CD4-positive, alpha-beta T cell treated with Interleukin-10 for 1 hour (primary cell): ENCODE measurements around the gene HBP1.
"Not testable (repeated sequence)": the region's sequence is repeated elsewhere in the genome, so short reads cannot be mapped to it uniquely, and the experiment has no call there.

Source experiments
- DNase-seq: peaks from one replicate; pipeline ENCODE4 v3.0.0-alpha.2; 2020

HBP1 gene

GRCh38 chr7:107232568-107233090, 63.8 kb downstream of the HBP1 start:
- DNase-seq = no peak

DNA sequence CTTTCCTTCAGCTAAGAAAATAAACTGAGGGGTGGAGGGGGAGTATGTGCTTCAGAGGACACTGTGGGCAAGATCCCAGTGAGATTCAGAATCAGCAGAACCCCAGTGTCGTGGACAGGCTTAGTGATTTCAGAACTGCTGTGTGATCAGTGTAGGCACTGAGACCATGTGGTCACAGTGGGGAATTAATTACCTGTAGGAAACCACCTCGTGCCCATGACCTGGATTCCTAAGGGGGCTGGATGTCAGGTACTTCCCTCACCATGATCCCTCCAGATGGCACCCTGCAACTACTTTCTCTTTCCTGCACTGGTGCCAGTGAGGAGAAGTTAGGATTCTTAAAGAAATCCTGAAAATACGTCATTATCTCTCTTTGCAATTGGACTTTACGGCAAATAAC, 64.4 kb downstream of the HBP1 start:
- DNase-seq = no peak

GRCh38 chr7:107233981-107234380, 65.2 kb downstream of the HBP1 start:
- no peak for DNase-seq

- DNase-seq = no peak
These were observed 65.6 kb downstream of the HBP1 start for GRCh38 chr7:107234436-107234835.

DNA sequence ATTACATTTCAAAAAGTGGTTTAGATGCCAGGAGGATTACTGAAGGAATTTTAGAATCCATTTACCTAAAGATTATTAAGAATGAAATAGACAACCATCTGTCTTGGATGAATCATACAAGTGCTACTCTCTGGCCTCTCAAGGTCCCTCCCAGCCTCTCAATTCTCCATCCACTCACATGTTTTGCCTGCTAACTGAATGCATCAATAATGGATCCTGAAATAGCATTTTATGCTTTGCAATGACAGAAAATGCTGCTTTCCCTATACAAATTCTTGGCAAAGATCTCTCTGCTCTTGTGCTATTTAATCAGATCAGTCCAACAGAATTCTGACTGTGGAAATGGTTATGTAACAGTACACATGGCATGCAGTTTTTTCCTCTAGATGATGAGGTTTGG, 68.1 kb downstream of the HBP1 start:
- no peak for DNase-seq

DNA sequence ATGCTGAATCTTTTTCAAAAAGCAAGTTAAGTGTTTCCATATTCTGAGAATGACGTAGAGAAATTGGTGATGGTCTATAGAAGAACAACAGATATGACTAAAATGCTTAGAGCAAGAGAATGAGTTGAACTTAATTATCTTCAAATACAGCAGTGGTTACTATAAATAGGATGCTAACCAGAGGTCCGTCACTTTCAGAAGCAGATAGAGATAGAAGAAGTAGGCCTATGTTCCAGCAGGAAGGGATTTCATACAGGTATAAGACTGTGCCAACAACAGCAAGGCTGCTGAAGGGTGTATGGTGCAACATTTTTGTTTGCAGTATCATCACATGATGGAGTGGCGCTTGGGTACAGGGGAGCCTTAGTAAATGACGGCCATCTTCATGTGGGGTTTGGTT, 68.6 kb downstream of the HBP1 start:
- no peak for DNase-seq

DNA sequence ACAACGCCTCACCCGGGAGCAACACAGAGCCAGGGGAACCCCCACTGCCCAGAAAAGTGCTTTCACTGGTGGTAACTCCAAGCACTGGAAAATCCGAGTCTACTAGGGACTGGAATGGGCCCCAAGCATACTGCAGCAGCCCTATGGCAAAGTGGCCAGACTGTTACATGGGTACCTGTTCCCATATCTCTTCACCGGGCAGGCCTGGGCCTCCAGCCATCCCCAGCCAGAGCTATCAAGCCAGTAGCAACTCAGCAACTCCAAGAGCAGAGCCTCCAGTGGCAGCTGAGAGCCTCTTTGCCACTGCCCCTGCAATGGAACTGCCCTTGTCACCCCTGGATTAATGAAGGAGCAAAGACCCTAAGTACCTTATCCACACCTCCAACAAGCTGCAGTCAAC, 73.5 kb downstream of the HBP1 start:
- DNase-seq = no peak

GRCh38 chr7:107244613-107245012, 75.8 kb downstream of the HBP1 start:
- DNase-seq = no peak

- not testable (repeated sequence) for DNase-seq
These were observed 78.0 kb downstream of the HBP1 start for GRCh38 chr7:107246836-107247235.

DNA sequence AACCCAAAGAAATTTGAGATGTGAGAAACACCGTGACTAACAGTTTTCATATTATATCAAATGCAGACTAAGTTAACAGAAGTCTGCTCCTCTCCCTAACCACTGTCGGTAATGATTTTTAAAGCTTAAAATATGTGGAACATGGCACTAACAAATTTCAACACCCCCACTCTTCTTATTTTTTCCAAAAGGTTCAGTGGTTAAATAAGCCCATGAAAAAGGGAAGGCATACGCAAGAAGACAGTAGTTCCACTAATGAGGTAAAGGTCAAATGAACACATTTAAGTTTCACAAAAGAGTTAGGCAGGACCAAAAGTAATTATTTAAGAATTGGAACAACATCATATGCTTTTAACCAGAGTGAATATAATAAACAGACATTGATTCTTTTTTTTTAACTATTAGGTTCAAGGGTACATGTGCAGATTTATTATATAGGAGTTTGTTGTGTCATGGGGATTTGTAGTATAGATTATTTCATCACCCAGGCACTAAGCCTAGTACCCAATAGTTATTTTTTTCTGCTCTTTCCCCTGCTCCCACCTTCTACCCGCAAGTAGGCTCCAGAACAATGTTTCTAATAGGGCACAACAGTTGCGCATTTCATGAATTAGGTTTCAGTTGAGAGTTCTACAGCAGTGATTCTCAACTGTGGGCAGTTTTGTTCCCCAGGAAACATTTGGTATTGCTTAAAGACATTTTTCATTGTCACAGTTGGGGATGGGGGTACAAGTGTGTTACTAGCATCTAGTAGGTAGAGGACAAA, 79.9 kb downstream of the HBP1 start:
- DNase-seq = no peak

GRCh38 chr7:107251963-107252362, 83.2 kb downstream of the HBP1 start:
- no peak for DNase-seq
